DMS 273 (cell line): ENCODE data around the gene ANKZF1.
A peak's percentile ranks its signal among the peaks of the same experiment; 100 is the strongest.

Experiments
- DNase-seq: peaks from one replicate; lab custom pipeline; 2025; ENCODE audit not compliant: unreplicated experiment; lab: John Stamatoyannopoulos, UW

ANKZF1 gene

GRCh38 chr2:219223831-219224610 is 5.6 kb upstream of the ANKZF1 start:
- DNase-seq = no peak

DNA sequence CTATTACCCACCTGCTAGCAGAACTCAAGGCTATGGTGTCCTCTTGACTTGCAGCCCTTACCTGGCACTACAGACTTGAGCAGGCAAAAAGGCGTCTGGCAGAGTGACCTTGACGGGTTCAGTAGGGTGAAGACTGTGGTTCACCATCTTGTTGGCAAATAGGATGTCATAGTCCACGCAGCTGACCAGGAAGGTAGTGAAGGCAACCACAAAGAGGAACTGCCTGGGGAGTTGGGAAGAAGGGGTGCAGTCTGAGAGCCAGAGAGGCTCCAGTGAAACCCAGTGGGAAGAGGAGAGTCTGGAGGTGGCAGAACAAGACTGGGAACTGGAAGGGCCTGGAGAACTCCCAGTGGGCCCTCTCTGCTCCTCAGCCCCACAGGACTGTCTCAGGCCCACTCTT is 4.3 kb upstream of the ANKZF1 start:
- DNase-seq = no peak

GRCh38 chr2:219228041-219228910 is 1.3 kb upstream of the ANKZF1 start:
- DNase-seq = peak; percentile 42

- no peak for DNase-seq
These were observed 698 bp upstream of the ANKZF1 start for GRCh38 chr2:219228911-219229304.

GRCh38 chr2:219230059-219230540 is 494 bp downstream of the ANKZF1 start:
- DNase-seq = peak; percentile 76

DNA sequence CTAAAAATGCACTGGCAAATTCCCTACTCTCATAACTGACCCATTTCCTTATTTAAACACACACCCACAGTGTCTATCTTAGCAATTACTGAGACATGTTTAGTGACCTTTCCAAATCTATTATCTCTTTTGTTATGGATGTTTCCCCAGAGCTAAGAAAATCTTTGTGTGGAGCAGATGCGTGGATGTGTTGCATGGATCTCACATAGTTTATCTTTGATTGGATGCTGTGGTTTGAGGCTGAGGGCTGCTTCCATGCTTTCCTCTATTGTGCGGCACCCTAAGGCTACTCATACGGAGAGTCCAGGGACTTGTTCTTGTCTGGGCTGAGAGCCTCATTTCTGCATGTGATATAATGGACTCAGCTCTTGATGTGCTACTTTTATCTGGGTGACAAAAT is 4.7 kb downstream of the ANKZF1 start:
- no peak for DNase-seq

DNA sequence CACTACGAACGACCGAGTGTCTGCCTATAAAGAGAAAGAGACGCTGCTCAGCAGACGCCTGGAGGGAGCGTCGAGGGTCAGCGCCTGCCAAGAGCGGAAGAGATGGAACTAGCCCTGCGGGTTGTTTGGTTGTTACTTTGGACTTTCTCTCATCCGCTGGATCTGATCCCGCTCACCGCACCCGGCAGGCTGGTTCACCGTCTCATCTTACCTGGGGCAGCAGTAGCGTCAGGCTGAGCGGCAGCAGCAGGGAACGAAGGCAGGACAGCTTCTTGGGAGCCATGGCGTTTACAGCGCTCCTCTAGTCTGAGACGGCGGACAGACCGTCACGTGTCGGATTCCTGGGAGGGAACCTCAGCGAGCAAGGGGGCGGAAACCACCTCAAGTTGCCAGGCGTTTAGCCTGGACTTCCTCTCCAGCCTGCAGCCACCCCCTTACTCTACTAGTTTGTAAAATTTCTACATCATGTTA is 13.7 kb downstream of the ANKZF1 start:
- DNase-seq = no peak

- DNase-seq = no peak
These were observed 15.2 kb downstream of the ANKZF1 start for GRCh38 chr2:219244789-219245147.

- peak; percentile 96 for DNase-seq
These were observed 15.7 kb downstream of the ANKZF1 start, which contains the start of the genes GLB1L and STK16 for GRCh38 chr2:219245148-219245898. GLB1L (minus strand) TSS chr2:219245444; CDS start chr2:219243573, 1,871 bp downstream. STK16 (plus strand) TSS chr2:219245479; CDS start chr2:219246000, 521 bp downstream.

DNA sequence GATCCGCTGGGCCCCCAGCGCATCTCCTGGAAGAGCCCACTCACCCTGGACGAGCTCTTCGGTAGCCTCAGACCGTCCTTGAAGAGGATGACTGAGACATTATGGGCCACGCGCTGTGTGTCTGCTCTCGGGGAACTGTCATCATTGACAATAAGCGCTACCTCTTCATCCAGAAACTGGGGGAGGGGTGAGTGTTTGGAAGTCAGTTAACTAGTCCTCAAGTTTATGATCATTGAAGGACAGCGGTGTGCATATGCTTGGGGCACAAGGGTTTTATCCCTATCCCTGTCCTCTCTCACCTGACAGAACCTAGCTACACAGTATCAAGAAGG is 16.3 kb downstream of the ANKZF1 start:
- DNase-seq = peak; percentile 37

DNA sequence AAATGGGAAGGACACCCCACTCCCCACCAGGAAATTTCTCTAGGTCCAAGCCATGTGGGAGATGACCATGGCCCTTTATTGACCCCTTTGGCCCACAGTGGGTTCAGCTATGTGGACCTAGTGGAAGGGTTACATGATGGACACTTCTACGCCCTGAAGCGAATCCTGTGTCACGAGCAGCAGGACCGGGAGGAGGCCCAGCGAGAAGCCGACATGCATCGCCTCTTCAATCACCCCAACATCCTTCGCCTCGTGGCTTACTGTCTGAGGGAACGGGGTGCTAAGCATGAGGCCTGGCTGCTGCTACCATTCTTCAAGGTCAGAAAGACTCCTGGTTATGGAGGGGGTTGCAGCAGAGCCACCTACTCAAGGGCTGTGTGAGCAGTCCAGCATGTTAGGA is 17.0 kb downstream of the ANKZF1 start:
- DNase-seq = no peak

DNA sequence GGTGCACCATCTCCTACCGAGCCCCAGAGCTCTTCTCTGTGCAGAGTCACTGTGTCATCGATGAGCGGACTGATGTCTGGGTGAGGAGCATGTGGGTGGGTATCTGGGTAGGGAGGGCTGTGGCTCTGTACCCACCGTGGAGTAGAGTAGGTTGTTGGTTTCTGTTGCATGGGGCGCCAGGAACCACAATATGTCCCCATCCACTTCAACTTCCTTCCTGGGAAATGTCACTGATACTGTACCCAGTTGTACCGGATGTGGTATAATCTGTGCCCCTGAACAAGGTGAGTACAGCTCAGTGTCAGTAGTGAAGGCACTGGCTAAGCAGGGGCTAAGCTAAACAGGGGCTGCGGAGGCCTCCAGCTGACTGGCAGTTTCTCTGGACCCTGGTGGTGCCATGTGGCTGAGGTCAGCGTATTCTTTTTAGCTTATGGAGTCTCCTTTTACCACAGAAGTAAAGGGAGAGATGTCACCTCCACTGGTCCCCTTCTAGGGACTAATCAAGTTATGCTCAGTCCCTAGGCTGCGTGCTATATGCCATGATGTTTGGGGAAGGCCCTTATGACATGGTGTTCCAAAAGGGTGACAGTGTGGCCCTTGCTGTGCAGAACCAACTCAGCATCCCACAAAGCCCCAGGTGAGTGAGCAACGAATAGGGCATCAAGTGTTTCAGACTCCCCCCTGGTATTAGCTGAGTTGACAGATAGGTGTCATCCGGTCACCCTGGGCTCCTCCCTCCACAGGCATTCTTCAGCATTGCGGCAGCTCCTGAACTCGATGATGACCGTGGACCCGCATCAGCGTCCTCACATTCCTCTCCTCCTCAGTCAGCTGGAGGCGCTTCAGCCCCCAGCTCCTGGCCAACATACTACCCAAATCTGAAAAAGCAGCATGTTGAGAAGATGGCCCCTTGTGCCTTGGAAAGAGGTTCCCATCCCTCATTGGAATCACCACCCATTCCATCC is 18.4 kb downstream of the ANKZF1 start:
- no peak for DNase-seq

- peak; percentile 59 for DNase-seq
These were observed 19.2 kb downstream of the ANKZF1 start for GRCh38 chr2:219248845-219249202.

DNA sequence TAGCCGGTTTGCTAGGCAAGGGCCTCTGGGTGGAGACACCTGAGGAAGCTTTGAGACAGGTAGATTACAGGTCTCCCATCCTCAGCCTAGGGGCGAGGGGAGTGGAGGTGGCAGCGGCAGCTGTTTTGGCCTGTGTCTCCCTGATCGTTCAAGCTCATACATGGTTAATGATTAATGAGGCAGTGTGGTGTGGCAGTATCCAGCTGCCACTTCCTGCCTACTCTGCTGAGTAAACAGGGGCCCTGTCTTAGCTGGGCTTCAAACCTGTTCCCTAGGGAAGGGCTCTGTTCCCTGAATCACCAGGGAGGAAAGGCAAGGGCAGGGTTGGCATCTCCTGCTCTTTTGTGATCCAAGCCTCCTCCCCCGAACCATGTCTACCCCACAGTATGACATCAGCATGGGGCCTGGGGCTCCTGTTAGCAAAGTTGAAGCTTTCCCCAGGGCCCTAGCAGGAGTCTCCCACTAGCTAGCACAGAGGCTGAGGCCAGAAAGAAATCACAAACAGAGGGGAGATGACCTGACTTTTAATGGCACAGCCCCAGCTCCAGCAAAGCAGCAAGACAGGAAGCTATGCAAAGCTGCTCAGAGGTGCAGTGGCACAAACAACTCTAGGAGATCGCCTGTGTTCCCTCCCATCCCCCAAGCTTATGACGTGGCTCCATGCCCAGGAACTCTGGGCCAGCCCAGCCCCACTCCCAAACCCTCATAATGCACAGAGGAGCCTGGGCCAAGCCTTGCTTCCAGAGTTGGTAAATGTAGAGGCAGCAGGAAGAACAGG is 19.8 kb downstream of the ANKZF1 start:
- peak; percentile 94 for DNase-seq

DNA sequence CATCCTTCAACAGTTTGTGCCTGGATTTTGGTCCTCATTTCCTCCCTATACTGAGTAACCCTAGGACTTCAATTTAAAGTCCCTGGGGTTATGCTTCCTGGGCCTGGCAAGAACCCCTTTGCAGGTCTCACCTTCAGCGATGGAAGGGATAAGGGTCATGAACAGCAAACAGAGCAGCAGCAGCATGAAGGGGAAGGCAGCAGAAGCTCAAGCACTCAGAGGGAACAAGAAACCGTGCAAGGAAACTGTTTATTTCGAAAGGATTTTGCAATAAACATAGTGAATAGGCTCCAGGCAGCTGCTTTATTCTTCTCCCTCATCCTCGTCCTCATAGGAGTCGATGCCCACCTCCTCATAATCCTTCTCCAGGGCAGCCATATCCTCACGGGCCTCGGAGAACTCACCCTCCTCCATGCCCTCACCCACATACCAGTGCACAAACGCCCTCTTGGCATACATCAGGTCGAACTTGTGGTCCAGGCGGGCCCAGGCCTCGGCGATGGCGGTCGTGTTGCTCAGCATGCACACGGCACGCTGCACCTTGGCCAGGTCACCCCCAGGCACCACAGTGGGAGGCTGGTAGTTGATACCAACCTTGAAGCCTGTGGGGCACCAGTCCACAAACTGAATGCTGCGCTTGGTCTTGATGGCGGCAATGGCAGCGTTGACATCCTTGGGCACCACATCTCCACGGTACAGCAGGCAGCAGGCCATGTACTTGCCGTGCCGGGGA is 20.6 kb downstream of the ANKZF1 start:
- DNase-seq = peak; percentile 44

DNA sequence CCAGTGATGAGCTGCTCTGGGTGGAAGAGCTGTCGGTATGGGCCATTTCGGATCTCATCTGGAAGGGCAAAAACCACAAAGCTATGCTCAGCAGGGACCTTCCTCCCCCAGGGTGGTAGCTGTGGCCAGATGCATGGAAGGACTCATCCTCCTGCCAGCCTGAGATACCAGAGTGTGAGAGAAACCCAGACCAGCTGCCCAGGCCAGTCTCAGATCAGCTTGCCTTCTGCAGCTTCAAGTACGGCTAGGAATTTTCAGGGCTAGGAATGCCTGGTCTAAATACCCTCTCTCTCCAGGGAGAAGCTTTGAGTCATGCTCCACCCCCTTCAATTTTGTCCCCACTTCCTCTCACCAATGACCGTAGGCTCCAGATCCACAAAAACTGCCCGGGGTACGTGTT is 22.1 kb downstream of the ANKZF1 start:
- DNase-seq = peak; percentile 48

DNA sequence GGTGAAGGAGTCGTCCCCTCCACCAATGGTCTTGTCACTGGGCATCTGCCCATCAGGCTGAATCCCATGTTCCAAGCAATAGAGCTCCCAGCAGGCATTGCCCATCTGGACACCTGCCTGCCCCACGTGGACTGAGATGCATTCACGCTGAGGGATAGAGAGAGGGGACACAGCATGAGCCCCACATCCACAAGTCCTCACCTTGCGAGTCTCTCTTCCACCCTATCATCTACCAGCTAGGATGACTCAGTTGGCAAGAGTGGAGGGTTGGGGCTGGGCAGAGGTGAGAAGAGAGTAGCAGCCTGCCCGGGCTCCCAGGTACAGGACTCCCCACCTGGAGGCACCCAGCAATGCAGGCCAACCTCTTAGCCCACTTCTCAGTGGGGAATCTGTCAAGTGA is 22.5 kb downstream of the ANKZF1 start:
- DNase-seq = peak; percentile 48

DNA sequence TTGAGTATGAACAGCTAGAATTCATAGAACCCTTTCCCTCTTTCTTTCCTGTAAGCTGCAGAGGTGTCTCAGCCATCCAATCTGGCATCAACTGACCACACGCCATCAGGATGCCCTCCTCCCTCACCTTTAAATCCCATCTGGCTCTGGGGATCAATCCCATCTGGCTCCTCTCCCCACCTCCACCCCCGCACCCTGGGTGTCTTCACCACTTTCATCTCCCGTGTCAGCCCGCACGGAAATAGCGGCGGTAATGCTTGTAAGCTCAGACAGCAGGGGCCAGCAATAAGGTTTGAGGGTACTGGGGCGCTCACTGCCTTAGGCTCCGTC is 22.9 kb downstream of the ANKZF1 start:
- peak; percentile 81 for DNase-seq
